ENCODE data around the gene APBA1.

APBA1 gene

GRCh38 chr9:69495296-69495695, 176.9 kb downstream of the APBA1 start:
- TF ChIP-seq TOX (CRISPR knock-in tag; IDR thresholded peaks at IDR 0.05; ENCODE audit: borderline replicate concordance), result no peak
- no peak for TF ChIP-seq PPARA (CRISPR knock-in tag; IDR thresholded peaks at IDR 0.05; ENCODE audit: borderline replicate concordance)
- no peak for TF ChIP-seq ZNF8 (CRISPR knock-in tag; IDR thresholded peaks at IDR 0.05)
- ATAC-seq, result no peak

- no peak for ATAC-seq
These were observed 177.4 kb downstream of the APBA1 start for GRCh38 chr9:69494763-69495162.

GRCh38 chr9:69494208-69494607, 178.0 kb downstream of the APBA1 start:
- ATAC-seq, result no peak
- TF ChIP-seq POU6F1 (CRISPR knock-in tag; IDR thresholded peaks at IDR 0.05; ENCODE audit: borderline replicate concordance, low read depth), result no peak

More at GRCh38 chr9:69494763-69495162, 177.4 kb downstream of the APBA1 start:
- TF ChIP-seq TOX (CRISPR knock-in tag; IDR thresholded peaks at IDR 0.05; ENCODE audit: borderline replicate concordance) (no peak), PPARA (CRISPR knock-in tag; IDR thresholded peaks at IDR 0.05; ENCODE audit: borderline replicate concordance) (no peak), OSR1 (CRISPR knock-in tag; IDR thresholded peaks at IDR 0.05) (no peak), ZNF70 (CRISPR knock-in tag; IDR thresholded peaks at IDR 0.05) (no peak), ZNF8 (CRISPR knock-in tag; IDR thresholded peaks at IDR 0.05) (no peak), BACH2 (CRISPR knock-in tag; IDR thresholded peaks at IDR 0.05; ENCODE audit: borderline replicate concordance) (no peak), ZNF565 (CRISPR knock-in tag; conservative IDR thresholded peaks at IDR 0.05; ENCODE audit: low read depth) (no peak), TCF4 (CRISPR knock-in tag; IDR thresholded peaks at IDR 0.05; ENCODE audit: borderline replicate concordance) (no peak), CSRNP3 (CRISPR knock-in tag; IDR thresholded peaks at IDR 0.05) (no peak), ESRRG (CRISPR knock-in tag; IDR thresholded peaks at IDR 0.05) (no peak), GLIS3 (CRISPR knock-in tag; IDR thresholded peaks at IDR 0.05) (no peak), ZC3H10 (CRISPR knock-in tag; IDR thresholded peaks at IDR 0.05) (no peak)

GRCh38 chr9:69486498-69486897, 185.7 kb downstream of the APBA1 start:
- no peak for ATAC-seq
- no peak for TF ChIP-seq OSR1 (CRISPR knock-in tag; IDR thresholded peaks at IDR 0.05)
- no peak for TF ChIP-seq ZNF8 (CRISPR knock-in tag; IDR thresholded peaks at IDR 0.05)
- no peak for TF ChIP-seq TCF4 (CRISPR knock-in tag; IDR thresholded peaks at IDR 0.05; ENCODE audit: borderline replicate concordance)
- no peak for TF ChIP-seq PPARA (CRISPR knock-in tag; IDR thresholded peaks at IDR 0.05; ENCODE audit: borderline replicate concordance)
- TF ChIP-seq PATZ1 (CRISPR knock-in tag; IDR thresholded peaks at IDR 0.05; ENCODE audit: borderline replicate concordance), result no peak
- no peak for TF ChIP-seq SNAI2 (CRISPR knock-in tag; IDR thresholded peaks at IDR 0.05)
- TF ChIP-seq TOX (CRISPR knock-in tag; IDR thresholded peaks at IDR 0.05; ENCODE audit: borderline replicate concordance), result no peak
- no peak for TF ChIP-seq TSHZ2 (CRISPR knock-in tag; IDR thresholded peaks at IDR 0.05)
- no peak for TF ChIP-seq BACH2 (CRISPR knock-in tag; IDR thresholded peaks at IDR 0.05; ENCODE audit: borderline replicate concordance)
- no peak for TF ChIP-seq CSRNP3 (CRISPR knock-in tag; IDR thresholded peaks at IDR 0.05)
- TF ChIP-seq ISL1 (CRISPR knock-in tag; IDR thresholded peaks at IDR 0.05), result no peak
- TF ChIP-seq ESRRG (CRISPR knock-in tag; IDR thresholded peaks at IDR 0.05), result no peak

Measured in SK-N-SH treated with all-trans-retinoic acid at 6 μM for 48 hours (cell line).